Globus pallidus (tissue), 1 donor: ENCODE measurements around the gene CDH5.

ENCODE experiments used
- DNase-seq: peaks from one replicate; pipeline ENCODE4 v3.0.0-alpha.2; 2015; ENCODE audit warnings: low spot score

The CDH5 gene

GRCh38 chr16:66354034-66354909, 12.2 kb upstream of the CDH5 start:
- no peak for DNase-seq

GRCh38 chr16:66355526-66355925, 11.0 kb upstream of the CDH5 start:
- DNase-seq = no peak

DNA sequence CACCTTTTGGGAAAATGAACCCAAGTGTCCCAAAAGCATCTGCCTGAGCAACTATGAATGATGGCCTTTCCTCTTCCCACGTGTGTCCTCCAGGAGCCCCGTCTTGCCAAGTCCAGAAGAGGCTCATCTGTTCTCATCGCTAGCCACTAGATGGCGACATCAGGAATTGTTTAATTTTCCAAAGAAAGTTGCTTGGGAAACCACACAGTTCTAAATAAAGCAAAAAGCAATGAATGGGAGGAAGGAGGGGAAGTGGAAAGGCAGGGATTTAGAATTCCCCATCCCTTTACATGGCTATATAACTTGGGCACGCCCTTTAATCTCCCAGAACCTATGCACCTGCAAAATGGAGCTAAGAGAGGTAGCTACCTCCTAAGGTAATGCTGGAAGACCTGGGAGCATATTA, 9.0 kb upstream of the CDH5 start:
- peak; percentile 47 for DNase-seq

- DNase-seq = no peak
Measured at GRCh38 chr16:66358231-66358630, 8.3 kb upstream of the CDH5 start.

- no peak for DNase-seq
Measured at GRCh38 chr16:66359012-66359411, 7.5 kb upstream of the CDH5 start.

GRCh38 chr16:66359811-66360608, 6.5 kb upstream of the CDH5 start:
- no peak for DNase-seq

DNA sequence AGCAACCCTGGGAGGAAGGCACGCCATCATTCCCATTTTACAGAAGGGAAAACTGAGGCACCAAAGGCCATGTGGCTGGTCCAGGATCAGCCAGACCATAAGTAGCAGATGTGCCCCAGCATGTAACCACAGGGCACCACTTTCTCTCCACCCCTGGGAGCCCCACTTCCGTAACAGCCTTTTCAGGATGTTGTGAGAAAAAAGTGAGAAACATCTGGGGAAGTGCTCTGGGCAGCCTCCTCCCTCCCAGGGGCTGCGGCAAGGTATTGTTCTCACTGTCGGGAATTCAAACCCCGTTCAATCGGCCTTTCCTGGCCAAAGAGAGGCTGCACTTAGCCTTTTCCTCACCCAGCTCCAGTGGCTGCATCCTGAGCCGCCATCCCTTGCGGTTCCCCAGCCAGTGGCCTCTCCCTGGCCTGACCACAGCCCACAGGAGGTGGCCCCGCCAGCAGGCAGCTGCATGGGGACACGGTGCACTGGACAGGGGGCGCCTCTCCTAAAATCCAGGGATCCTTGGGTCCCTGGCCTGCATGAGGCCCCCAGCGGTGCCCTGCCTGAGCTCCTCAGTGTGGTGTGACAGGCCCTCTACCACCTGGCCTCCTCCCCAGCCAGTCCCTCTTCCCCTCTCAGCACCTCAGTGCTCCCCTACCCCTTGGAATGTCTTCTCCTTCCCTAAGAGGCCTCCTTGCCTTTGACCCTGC, 5.7 kb upstream of the CDH5 start:
- no peak for DNase-seq

GRCh38 chr16:66361604-66362135, 4.8 kb upstream of the CDH5 start:
- no peak for DNase-seq

DNA sequence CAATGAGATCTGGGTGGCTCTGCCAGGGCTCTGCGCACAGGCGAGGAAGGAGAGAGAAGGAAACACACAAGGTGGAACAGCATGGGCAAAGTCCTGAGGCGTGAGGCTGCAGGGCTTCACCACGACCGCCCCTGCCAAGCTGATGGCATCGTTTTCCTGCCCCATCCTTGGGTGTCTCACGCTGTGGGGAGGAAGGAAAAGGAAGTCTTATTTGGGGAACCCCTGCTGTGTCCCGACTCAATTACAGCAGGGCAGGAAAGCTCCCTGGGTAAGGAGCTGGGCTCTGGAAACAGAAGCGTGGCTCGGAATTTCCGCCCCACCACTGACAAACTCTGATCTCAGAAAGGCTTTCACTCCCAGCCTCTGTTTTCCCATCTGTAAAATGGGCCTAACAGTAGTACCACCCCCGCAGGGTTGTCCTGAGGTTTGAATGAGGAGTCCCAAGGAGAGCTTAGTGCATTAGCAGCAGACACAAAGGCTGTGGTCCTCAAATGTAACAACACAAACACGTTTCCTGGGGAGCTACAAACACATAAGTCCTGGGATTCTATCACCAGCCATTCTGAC, 3.2 kb upstream of the CDH5 start:
- DNase-seq = no peak

DNA sequence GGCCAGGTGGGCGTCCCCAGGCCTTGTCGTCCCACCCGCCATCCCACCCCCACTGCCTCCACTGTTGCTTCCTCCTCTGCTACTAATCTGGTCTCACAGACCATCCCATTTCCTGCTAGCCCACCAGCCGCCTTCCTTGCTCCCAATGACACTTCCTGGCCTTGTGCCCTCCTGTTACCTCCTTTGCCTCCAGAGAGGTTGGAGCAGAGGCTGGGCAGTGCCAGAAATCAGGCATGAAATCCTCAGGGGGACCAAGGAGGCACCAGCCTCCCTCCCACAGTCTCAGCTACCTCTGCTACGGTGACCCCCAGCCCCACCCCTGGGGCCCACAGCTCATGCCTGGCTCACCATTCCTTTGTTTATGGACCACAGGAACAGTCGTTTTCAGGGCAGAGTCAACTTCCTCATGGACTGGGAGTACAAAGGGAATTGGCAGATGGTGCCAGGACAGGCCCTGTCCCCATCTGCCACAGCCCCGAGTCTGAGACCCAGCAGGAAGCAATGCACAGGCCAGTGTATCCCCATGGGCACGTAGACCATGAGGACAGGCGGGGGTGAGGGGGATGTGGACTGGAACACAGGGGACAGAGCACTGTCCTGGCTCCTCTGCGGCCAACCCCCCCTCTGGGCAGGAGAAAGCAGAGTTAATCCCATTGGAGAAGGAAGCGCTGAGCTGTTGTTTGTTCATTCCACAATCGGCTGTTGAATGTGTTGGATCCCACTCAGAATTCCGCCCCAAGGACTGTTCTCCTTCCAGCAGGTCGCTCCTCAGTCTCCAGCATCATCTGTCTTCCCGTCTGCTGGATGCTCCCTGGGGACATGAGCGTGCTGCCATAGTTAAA, 2.2 kb upstream of the CDH5 start:
- no peak for DNase-seq

DNA sequence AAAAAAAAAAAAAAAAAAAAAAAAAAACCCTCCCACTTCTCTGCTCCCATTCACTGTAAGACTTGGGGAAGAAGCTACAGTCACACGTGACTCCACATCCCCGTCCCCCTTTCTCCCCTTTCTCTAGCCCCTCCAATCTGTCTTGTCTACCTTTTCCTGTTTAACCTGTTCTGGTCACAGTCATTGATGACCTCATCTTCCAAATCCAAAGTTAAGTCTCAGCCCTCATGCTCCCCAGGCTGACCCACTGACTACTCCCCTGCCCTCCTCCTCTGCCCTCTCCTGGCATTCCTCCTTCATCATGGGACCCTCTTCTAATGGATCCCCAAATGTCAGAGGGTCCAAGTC, 1.6 kb upstream of the CDH5 start:
- DNase-seq = no peak

- DNase-seq = no peak
Measured at GRCh38 chr16:66365651-66366050, 840 bp upstream of the CDH5 start.

DNA sequence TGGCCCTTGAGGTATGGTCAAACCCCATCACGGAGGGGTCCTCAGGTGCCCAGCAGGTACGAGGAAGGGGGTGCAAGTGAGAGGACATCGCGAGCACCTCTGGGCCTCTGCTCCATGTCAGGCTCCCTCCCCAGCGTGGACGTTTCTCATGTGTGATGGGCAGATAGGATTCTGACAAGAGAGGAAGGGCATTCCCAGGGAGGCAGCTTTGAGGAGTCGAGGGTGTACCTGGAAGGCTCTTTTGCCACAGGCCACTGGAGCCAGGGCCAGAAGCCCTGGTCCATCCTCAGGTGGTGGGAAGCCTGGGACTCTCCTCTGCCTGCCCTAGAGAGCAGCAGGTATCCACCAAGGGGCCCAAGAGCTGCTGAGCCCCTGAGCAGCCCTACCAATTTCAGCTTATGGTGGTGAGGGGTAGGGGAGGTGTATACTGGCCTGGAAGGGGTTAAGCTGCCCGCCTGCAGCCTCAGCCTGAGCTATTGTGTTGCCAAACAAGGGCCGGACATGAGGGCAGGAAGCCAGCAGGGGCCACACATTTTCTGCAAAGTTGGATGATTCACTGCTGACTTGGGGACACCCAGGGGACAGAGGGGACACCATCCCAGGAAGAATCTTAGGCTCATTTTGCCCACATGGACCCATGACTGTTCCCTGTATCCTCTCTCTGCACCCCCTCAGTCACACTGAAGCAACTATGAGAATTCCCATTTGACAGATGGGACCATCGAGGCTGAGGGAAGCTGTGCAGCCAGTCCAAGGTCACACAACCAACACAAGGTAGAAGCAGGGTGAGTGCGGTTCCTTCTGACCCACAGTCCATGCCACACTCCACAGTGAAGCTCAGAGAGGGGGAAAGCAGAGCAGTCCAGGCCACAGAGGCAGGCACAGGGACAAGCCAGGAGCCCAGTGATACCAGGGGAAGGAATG, 1.7 kb downstream of the CDH5 start:
- DNase-seq = no peak

GRCh38 chr16:66369055-66369592, 2.6 kb downstream of the CDH5 start:
- no peak for DNase-seq

DNA sequence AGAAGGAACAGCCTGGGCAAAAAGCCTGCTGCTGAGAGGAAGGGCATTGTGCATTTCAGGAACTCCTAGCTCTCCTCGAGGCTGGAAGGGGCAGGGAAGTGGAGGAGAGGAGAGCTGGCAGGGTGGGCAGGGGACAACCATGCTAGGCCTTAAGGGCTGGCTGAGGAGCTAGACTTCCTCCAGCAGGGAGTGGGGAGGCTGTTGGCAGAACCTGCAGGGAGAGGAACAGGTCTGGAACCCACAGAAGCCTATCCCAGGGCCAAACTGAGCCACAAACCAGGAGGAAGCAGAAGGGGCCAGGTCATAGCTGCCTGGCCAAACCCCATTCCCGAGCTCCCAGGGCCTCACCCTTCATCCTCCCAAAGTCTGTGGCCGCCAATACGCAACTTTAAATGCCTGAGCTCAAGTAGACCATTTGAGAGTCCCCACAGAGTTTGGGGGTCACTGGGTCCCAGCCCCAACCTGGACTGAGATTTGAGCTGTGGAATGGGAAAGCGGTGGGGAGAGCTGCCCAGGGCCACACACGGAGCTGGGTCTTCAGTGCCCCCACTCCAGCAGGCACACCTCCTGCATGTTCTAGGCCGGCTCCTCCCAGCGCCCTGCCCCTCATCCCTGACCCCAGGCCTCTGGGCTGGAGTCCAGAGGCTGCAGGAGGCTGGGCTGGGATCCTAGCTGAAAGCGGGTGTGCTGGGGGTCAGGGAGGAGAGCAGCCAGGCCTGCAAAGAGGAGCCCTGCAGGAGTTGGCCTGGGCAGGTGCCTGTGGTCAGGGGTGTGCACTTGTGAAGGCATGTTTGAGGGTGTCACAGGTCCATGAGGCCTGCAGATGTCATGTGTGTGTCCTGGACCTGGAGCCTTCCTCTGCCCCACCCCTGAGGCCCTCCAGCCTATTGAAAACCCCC, 4.5 kb downstream of the CDH5 start:
- DNase-seq = no peak

DNA sequence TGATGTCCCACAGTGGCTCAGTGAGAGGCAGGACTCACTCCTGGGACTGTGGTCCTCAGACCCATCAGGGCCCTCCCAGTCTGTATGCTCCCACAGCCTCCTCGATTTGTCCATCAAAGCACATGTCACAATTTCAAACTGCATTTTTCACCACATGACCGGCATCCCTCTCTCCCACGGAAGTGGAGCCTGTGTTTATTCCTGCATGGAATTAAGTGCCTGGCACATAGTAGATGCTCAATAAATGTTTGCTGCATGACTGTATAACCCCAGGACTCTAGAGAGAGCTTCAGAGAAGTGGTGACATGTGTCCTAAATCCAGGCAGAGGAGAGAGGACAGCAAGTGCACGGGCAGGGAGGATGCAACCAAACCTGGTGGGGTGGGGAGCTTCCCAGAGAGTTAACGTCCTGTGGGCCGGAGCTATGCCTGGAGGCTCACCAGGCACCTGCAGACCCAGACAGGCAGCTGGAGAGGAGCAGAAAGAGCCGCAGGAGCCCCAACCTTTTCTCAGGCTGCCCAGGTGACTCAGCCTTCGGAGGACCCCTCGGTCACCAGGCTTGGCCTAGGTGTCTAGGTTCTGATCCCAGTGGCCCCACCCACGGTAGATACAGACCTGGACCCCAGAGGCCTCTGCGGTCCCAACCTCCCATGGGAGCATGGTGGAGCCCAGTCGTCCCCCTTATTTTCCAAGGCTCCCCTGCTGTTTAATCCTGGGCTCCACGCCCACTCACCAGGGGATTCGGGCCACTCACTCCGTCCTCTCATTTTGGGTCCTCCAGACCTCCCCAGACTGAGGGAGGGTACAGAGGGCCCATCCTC, 5.8 kb downstream of the CDH5 start:
- DNase-seq = no peak

DNA sequence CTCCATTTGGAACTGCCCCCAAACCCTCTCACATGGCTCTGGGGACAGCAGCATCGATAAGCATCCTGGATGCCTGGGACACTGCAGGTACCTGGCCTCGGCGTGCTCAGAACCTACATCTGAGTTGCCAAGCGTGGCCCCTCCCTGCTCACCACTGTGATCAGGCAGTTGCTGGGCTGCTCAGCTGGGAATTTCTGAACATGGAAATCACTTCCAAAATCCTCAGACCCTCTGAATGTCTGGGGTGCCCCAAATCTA, 6.3 kb downstream of the CDH5 start:
- no peak for DNase-seq

DNA sequence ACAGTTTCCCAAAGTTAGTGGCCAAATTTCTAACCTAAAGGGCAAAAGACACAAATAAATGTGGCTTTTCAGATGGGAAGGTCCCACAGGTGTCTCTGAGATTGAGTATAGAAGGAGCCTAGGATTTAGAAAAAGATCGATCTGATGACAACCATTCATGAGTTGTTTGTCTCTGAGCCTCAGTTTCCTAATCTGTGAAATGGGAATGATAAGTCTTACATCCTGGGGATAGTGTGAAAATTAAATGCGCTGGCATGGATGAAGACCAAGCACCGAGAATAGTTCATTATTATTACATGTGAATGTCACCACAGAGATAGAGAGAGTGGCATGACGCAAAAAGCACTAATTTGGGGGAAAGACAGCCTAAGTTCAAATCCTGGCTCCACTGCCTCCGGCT, 7.2 kb downstream of the CDH5 start:
- DNase-seq = no peak
